A673 (cell line): ENCODE data around the gene OR51B4.

Experiments used
- CTCF ChIP-seq: fragments of 300-800, 200-600 bp; sonication (generic); conservative IDR thresholded peaks from 2 replicates; pipeline ENCODE4 v1.5.1; 2017; ENCODE audit warnings: low read depth, mild to moderate bottlenecking, antibody characterized with exemption, low read length, moderate library complexity, mixed read lengths
- EZH2 ChIP-seq: fragments of 200-600 bp; sonication (generic); IDR thresholded peaks from 2 replicates; pipeline ENCODE4 v1.6.1; 2017; ENCODE audit warnings: borderline replicate concordance, low read depth, mild to moderate bottlenecking, mixed read lengths, antibody characterized with exemption, low read length; ENCODE audit not compliant: poor library complexity, severe bottlenecking

- TF ChIP-seq CTCF (no peak), EZH2 (no peak)
These were observed at the start of gene OR51B4 for GRCh38 chr11:5301846-5302245.
